OCI-LY7 (cell line): ENCODE results near the gene FAM156B. TPM values are rescaled to one million over a fixed set of nuclear protein-coding genes. Genes with fewer than 3 reads are reported as not detected.

ENCODE experiments used
- BruUV-seq: library from RNA; stranded (reverse); fragments of 400-500 nt; replicated peaks from 2 replicates; lab custom pipeline; 2021; lab: Mats Ljungman, UMichigan
- CTCF ChIA-PET: fragments of 300-600 bp; sonication (Branson Sonifier 250); formaldehyde crosslinking; loops from one replicate; lab custom pipeline; 2022; ENCODE audit warnings: antibody characterized with exemption; ENCODE audit not compliant: unreplicated experiment; lab: Charles Lee
- POLR2A ChIA-PET: fragments of 300-600 bp; sonication (Branson Sonifier 250); formaldehyde crosslinking; loops from one replicate; lab custom pipeline; 2022; ENCODE audit warnings: antibody characterized with exemption; lab: Charles Lee
- DNase-seq: peaks from one replicate; pipeline ENCODE4 v3.0.0-alpha.2; 2015; ENCODE audit warnings: low spot score
- H2AFZ ChIP-seq: fragments of 200-600 bp; sonication (generic), shearing (Covaris generic); 2 replicates; pipeline ENCODE4 v1.6.1; 2014; ENCODE audit warnings: mild to moderate bottlenecking, antibody characterized with exemption, low read length, moderate library complexity
- H3K27ac ChIP-seq: fragments of 200-600 bp; sonication (generic); 2 replicates; pipeline ENCODE4 v1.5.1; 2014; ENCODE audit warnings: mixed run types, low read depth, mild to moderate bottlenecking, moderate library complexity, low read length, inconsistent platforms; ENCODE audit not compliant: poor library complexity, severe bottlenecking
- H3K36me3 ChIP-seq: fragments of 200-600 bp; sonication (generic); 2 replicates; pipeline ENCODE4 v1.6.1; 2014; ENCODE audit warnings: mild to moderate bottlenecking, antibody characterized with exemption, low read length, moderate library complexity, mixed read lengths; ENCODE audit not compliant: insufficient read depth
- H3K4me1 ChIP-seq: fragments of 200-600 bp; sonication (generic); 2 replicates; pipeline ENCODE4 v1.5.1; 2014; ENCODE audit warnings: mild to moderate bottlenecking, low read length; ENCODE audit not compliant: insufficient read depth, poor library complexity, severe bottlenecking
- H3K4me2 ChIP-seq: fragments of 200-600 bp; sonication (generic); 2 replicates; pipeline ENCODE4 v1.6.1; 2014; ENCODE audit warnings: mild to moderate bottlenecking, low read length
- H3K4me3 ChIP-seq: fragments of 200-600 bp; sonication (generic); 2 replicates; pipeline ENCODE4 v1.5.1; 2014; ENCODE audit warnings: mild to moderate bottlenecking, low read depth, low read length; ENCODE audit not compliant: poor library complexity, severe bottlenecking
- H3K79me2 ChIP-seq: fragments of 200-600 bp; sonication (generic); 2 replicates; pipeline ENCODE4 v1.6.1; 2016; ENCODE audit warnings: low read depth, mild to moderate bottlenecking, low read length, moderate library complexity, mixed read lengths; ENCODE audit not compliant: insufficient read depth
- H3K9me2 ChIP-seq: fragments of 200-600 bp; sonication (generic); 2 replicates; pipeline ENCODE4 v1.6.1; 2016; ENCODE audit warnings: mild to moderate bottlenecking, low read length, mixed read lengths; ENCODE audit not compliant: insufficient read depth
- H3K9me3 ChIP-seq: fragments of 200-600 bp; sonication (generic); 2 replicates; pipeline ENCODE4 v1.6.1; 2014; ENCODE audit warnings: mild to moderate bottlenecking, mixed run types, low read length, mixed read lengths
- H4K20me1 ChIP-seq: fragments of 200-600 bp; sonication (generic); 2 replicates; pipeline ENCODE4 v1.6.1; 2014; ENCODE audit warnings: mild to moderate bottlenecking, antibody characterized with exemption, low read length, moderate library complexity, mixed read lengths; ENCODE audit not compliant: insufficient read depth
- EZH2phosphoT487 ChIP-seq: fragments of 200-600 bp; sonication (generic); IDR thresholded peaks from 2 replicates; pipeline ENCODE4 v1.6.1; 2018; ENCODE audit warnings: low read depth, borderline replicate concordance, mild to moderate bottlenecking, mixed run types, antibody characterized with exemption, low read length, moderate library complexity, mixed read lengths
- intact Hi-C: fragments of 100-400 bp; cut with micrococcal nuclease; formaldehyde crosslinking; loops from one replicate; pipeline ENCODE4 v1.10.0; 2022; ENCODE audit not compliant: unreplicated experiment
- total RNA-seq, 2 experiments: library from RNA; depleted of rRNA in 1 of 2; stranded (reverse); fragments of >200 nt in 1 of 2; shearing (Covaris generic) in 1 of 2; gene quantifications; 2 replicates each; pipeline ENCODE4 v1.2.3, GENCODE V29; 2014 to 2022
- TF ChIP-seq, protein P1 (sequence below): fragments of 200-600 bp; sonication (generic); conservative IDR thresholded peaks from 2 replicates; pipeline ENCODE4 v1.5.1; 2014; ENCODE audit warnings: mild to moderate bottlenecking, antibody characterized with exemption, low read length, moderate library complexity, mixed read lengths

The FAM156B gene
- total RNA-seq, 2 experiments from 2014 or later, result 12.6 to 27.4 TPM

- Histone ChIP-seq H4K20me1 (no peaks in the 10 kb centered on the region), H3K4me1 (no peaks in the 10 kb centered on the region), H3K27ac (no peak overlapping the region), H3K79me2 (no peaks in the 10 kb centered on the region), H3K4me3 (no peak overlapping the region), H3K4me2 (no peak overlapping the region), H3K36me3 (no peaks in the 10 kb centered on the region), H2AFZ (no peak overlapping the region), H3K9me2 (no peaks in the 10 kb centered on the region), H3K9me3 (no peaks in the 10 kb centered on the region)
- ChIA-PET CTCF (no interaction called here), POLR2A (no interaction called here)
- BruUV-seq, result no TSS peak
- TF ChIP-seq, protein P1, sequence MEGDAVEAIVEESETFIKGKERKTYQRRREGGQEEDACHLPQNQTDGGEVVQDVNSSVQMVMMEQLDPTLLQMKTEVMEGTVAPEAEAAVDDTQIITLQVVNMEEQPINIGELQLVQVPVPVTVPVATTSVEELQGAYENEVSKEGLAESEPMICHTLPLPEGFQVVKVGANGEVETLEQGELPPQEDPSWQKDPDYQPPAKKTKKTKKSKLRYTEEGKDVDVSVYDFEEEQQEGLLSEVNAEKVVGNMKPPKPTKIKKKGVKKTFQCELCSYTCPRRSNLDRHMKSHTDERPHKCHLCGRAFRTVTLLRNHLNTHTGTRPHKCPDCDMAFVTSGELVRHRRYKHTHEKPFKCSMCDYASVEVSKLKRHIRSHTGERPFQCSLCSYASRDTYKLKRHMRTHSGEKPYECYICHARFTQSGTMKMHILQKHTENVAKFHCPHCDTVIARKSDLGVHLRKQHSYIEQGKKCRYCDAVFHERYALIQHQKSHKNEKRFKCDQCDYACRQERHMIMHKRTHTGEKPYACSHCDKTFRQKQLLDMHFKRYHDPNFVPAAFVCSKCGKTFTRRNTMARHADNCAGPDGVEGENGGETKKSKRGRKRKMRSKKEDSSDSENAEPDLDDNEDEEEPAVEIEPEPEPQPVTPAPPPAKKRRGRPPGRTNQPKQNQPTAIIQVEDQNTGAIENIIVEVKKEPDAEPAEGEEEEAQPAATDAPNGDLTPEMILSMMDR, result no peak
- TF ChIP-seq EZH2phosphoT487, result no peak
- intact Hi-C loops, result no loop called here
- DNase-seq, result no peak
Observed at GRCh38 chrX:52865343-52865998, 31.7 kb upstream of the FAM156B start.

- CTCF ChIA-PET, result no interaction called here
- BruUV-seq, result no TSS peak
- no peak for TF ChIP-seq EZH2phosphoT487
- TF ChIP-seq, protein P1, result no peak
Observed at GRCh38 chrX:52867610-52868348, 29.4 kb upstream of the FAM156B start, which contains the start of gene XAGE3. Gene XAGE3, minus strand, starts transcription at chrX:52868083. Its CDS starts 950 bp downstream, at chrX:52867133.

More at GRCh38 chrX:52867610-52868348, 29.4 kb upstream of the FAM156B start, which contains the start of gene XAGE3:
- H3K36me3 ChIP-seq, result no peaks in the 10 kb centered on the region
- H3K9me3 ChIP-seq, result no peaks in the 10 kb centered on the region
- H3K9me2 ChIP-seq, result no peaks in the 10 kb centered on the region
- H2AFZ ChIP-seq, result no peak within 1 kb of the TSS
- H4K20me1 ChIP-seq, result no peaks in the 10 kb centered on the region
- H3K4me1 ChIP-seq, result no peaks in the 10 kb centered on the region
- H3K79me2 ChIP-seq, result no peaks in the 10 kb centered on the region
- H3K4me2 ChIP-seq, result no peak within 1 kb of the TSS
- H3K4me3 ChIP-seq, result no peak within 1 kb of the TSS
- no peak for DNase-seq
- POLR2A ChIA-PET, result no interaction called here
- intact Hi-C loops, result no loop called here
- H3K27ac ChIP-seq, result no peak within 1 kb of the TSS
